ENCODE measurements around the gene OR2T1. TPM values are rescaled to one million over a fixed set of nuclear protein-coding genes. Genes with fewer than 3 reads are reported as not detected.
"Not testable (repeated sequence)": the region's sequence is repeated elsewhere in the genome, so short reads cannot be mapped to it uniquely, and the experiment has no call there.

Gene OR2T1
- total and polyA plus RNA-seq, 2 experiments from 2014 or later = not detected

- H3K4me3 ChIP-seq; H2AFZ ChIP-seq; H3K4me1 ChIP-seq (ENCODE audit: insufficient read depth); H3K9me2 ChIP-seq (replicated peaks; ENCODE audit: insufficient read depth); DNase-seq (ENCODE audit: low spot score); H3K79me2 ChIP-seq; H3K27ac ChIP-seq; H3K27me3 ChIP-seq; H3K36me3 ChIP-seq (replicated peaks; ENCODE audit: insufficient read depth, low read depth); H4K20me1 ChIP-seq (ENCODE audit: insufficient read depth, poor library complexity, severe bottlenecking); H3K4me2 ChIP-seq; H3K9me3 ChIP-seq (ENCODE audit: low read depth): not testable (repeated sequence)
- 77% methylated on average over 6 of the region's 6 CpGs for WGBS (ENCODE audit: low lambda C conversion rate, missing lambda C conversion rate)
Measured at GRCh38 chr1:248434913-248435312, 32.1 kb downstream of the OR2T1 start.

- not testable (repeated sequence) for H3K27ac ChIP-seq; H3K4me2 ChIP-seq; DNase-seq (ENCODE audit: low spot score); H3K36me3 ChIP-seq (replicated peaks; ENCODE audit: insufficient read depth, low read depth); H4K20me1 ChIP-seq (ENCODE audit: insufficient read depth, poor library complexity, severe bottlenecking); H3K79me2 ChIP-seq; H3K9me3 ChIP-seq (ENCODE audit: low read depth); H3K4me1 ChIP-seq (ENCODE audit: insufficient read depth); H2AFZ ChIP-seq; H3K4me3 ChIP-seq; H3K27me3 ChIP-seq; H3K9me2 ChIP-seq (replicated peaks; ENCODE audit: insufficient read depth)
- 48% methylated on average over 3 of the region's 3 CpGs for WGBS (ENCODE audit: low lambda C conversion rate, missing lambda C conversion rate)
Measured at GRCh38 chr1:248436303-248436702, 33.5 kb downstream of the OR2T1 start.

GRCh38 chr1:248438668-248439067 is 35.8 kb downstream of the OR2T1 start:
- H3K36me3 ChIP-seq (replicated peaks; ENCODE audit: insufficient read depth, low read depth); DNase-seq (ENCODE audit: low spot score); H4K20me1 ChIP-seq (ENCODE audit: insufficient read depth, poor library complexity, severe bottlenecking); H3K4me1 ChIP-seq (ENCODE audit: insufficient read depth); H3K4me3 ChIP-seq; H2AFZ ChIP-seq; H3K27me3 ChIP-seq; H3K9me3 ChIP-seq (ENCODE audit: low read depth); H3K9me2 ChIP-seq (replicated peaks; ENCODE audit: insufficient read depth); H3K27ac ChIP-seq; H3K4me2 ChIP-seq; H3K79me2 ChIP-seq: not testable (repeated sequence)
- WGBS (ENCODE audit: low lambda C conversion rate, missing lambda C conversion rate) = 10% methylated on average over 1 of the region's 1 CpG

GRCh38 chr1:248439283-248439682 is 36.4 kb downstream of the OR2T1 start:
- H3K4me1 ChIP-seq (ENCODE audit: insufficient read depth); H2AFZ ChIP-seq; H3K9me2 ChIP-seq (replicated peaks; ENCODE audit: insufficient read depth); H3K36me3 ChIP-seq (replicated peaks; ENCODE audit: insufficient read depth, low read depth); H3K27ac ChIP-seq; H3K27me3 ChIP-seq; H3K4me2 ChIP-seq; H3K9me3 ChIP-seq (ENCODE audit: low read depth); H4K20me1 ChIP-seq (ENCODE audit: insufficient read depth, poor library complexity, severe bottlenecking); DNase-seq (ENCODE audit: low spot score); H3K79me2 ChIP-seq; H3K4me3 ChIP-seq: not testable (repeated sequence)
- 50% methylated on average over 5 of the region's 5 CpGs for WGBS (ENCODE audit: low lambda C conversion rate, missing lambda C conversion rate)

GRCh38 chr1:248442500-248443277 is 39.8 kb downstream of the OR2T1 start:
- not testable (repeated sequence) for H3K9me3 ChIP-seq (ENCODE audit: low read depth); H4K20me1 ChIP-seq (ENCODE audit: insufficient read depth, poor library complexity, severe bottlenecking); H3K27ac ChIP-seq; H3K4me2 ChIP-seq; H3K36me3 ChIP-seq (replicated peaks; ENCODE audit: insufficient read depth, low read depth); DNase-seq (ENCODE audit: low spot score); H3K4me3 ChIP-seq; H3K4me1 ChIP-seq (ENCODE audit: insufficient read depth); H3K79me2 ChIP-seq; H3K9me2 ChIP-seq (replicated peaks; ENCODE audit: insufficient read depth); H2AFZ ChIP-seq; H3K27me3 ChIP-seq
- 36% methylated on average over 1 of the region's 2 CpGs for WGBS (ENCODE audit: low lambda C conversion rate, missing lambda C conversion rate)

- not testable (repeated sequence) for DNase-seq (ENCODE audit: low spot score); H3K79me2 ChIP-seq; H3K4me1 ChIP-seq (ENCODE audit: insufficient read depth); H3K27me3 ChIP-seq; H3K36me3 ChIP-seq (replicated peaks; ENCODE audit: insufficient read depth, low read depth); H3K4me3 ChIP-seq; H3K9me3 ChIP-seq (ENCODE audit: low read depth); H4K20me1 ChIP-seq (ENCODE audit: insufficient read depth, poor library complexity, severe bottlenecking); H3K27ac ChIP-seq; H2AFZ ChIP-seq; H3K4me2 ChIP-seq; H3K9me2 ChIP-seq (replicated peaks; ENCODE audit: insufficient read depth)
- 80% methylated on average over 4 of the region's 4 CpGs for WGBS (ENCODE audit: low lambda C conversion rate, missing lambda C conversion rate)
Measured at GRCh38 chr1:248444603-248445002, 41.8 kb downstream of the OR2T1 start.

- H3K4me3 ChIP-seq; H4K20me1 ChIP-seq (ENCODE audit: insufficient read depth, poor library complexity, severe bottlenecking); H3K9me2 ChIP-seq (replicated peaks; ENCODE audit: insufficient read depth); H3K9me3 ChIP-seq (ENCODE audit: low read depth); H2AFZ ChIP-seq; H3K27me3 ChIP-seq; DNase-seq (ENCODE audit: low spot score); H3K79me2 ChIP-seq; H3K4me1 ChIP-seq (ENCODE audit: insufficient read depth); H3K36me3 ChIP-seq (replicated peaks; ENCODE audit: insufficient read depth, low read depth); H3K27ac ChIP-seq; H3K4me2 ChIP-seq: not testable (repeated sequence)
- WGBS (ENCODE audit: low lambda C conversion rate, missing lambda C conversion rate) = 27% methylated on average over 1 of the region's 2 CpGs
Measured at GRCh38 chr1:248445399-248445798, 42.6 kb downstream of the OR2T1 start, which contains the start of gene OR2T2. OR2T2 (plus strand) TSS chr1:248445637; CDS start chr1:248452798, 7,161 bp downstream.

- not testable (repeated sequence) for H3K9me3 ChIP-seq (ENCODE audit: low read depth); H3K4me2 ChIP-seq; H3K27me3 ChIP-seq; H3K79me2 ChIP-seq; DNase-seq (ENCODE audit: low spot score); H3K9me2 ChIP-seq (replicated peaks; ENCODE audit: insufficient read depth); H2AFZ ChIP-seq; H3K4me3 ChIP-seq; H4K20me1 ChIP-seq (ENCODE audit: insufficient read depth, poor library complexity, severe bottlenecking); H3K27ac ChIP-seq; H3K4me1 ChIP-seq (ENCODE audit: insufficient read depth); H3K36me3 ChIP-seq (replicated peaks; ENCODE audit: insufficient read depth, low read depth)
- no CpG with 5 or more reads among the region's 4 CpGs for WGBS (ENCODE audit: low lambda C conversion rate, missing lambda C conversion rate)
Measured at GRCh38 chr1:248448409-248449074, 45.7 kb downstream of the OR2T1 start.

Data from hepatocyte (in vitro differentiated cells).